BE2C (cell line): ENCODE data around the gene EYS.

Source experiments
- DNase-seq: peaks from one replicate; pipeline ENCODE4 v3.0.0-alpha.2; 2020
- H3K27me3 ChIP-seq: fragments of 250-450 bp; sonication (Bioruptor Pico); 2 replicates; pipeline ENCODE4 v1.5.1; 2020; ENCODE audit warnings: mild to moderate bottlenecking
- H3K36me3 ChIP-seq: fragments of 250-450 bp; sonication (Bioruptor Pico); 2 replicates; pipeline ENCODE4 v1.5.1; 2020; ENCODE audit warnings: mild to moderate bottlenecking
- H3K4me1 ChIP-seq: fragments of 250-450 bp; sonication (Bioruptor Pico); 2 replicates; pipeline ENCODE4 v1.5.1; 2020
- H3K4me3 ChIP-seq: 2 replicates; pipeline ENCODE4 v1.5.1; 2011; ENCODE audit warnings: low read depth, low read length
- H3K9me3 ChIP-seq: fragments of 250-450 bp; sonication (Bioruptor Pico); 2 replicates; pipeline ENCODE4 v1.5.1; 2020
- TF ChIP-seq, protein P1 (sequence below): IDR thresholded peaks from 2 replicates; pipeline ENCODE4 v1.5.1; 2012; ENCODE audit warnings: mild to moderate bottlenecking, low read depth, low read length

Gene EYS

DNA sequence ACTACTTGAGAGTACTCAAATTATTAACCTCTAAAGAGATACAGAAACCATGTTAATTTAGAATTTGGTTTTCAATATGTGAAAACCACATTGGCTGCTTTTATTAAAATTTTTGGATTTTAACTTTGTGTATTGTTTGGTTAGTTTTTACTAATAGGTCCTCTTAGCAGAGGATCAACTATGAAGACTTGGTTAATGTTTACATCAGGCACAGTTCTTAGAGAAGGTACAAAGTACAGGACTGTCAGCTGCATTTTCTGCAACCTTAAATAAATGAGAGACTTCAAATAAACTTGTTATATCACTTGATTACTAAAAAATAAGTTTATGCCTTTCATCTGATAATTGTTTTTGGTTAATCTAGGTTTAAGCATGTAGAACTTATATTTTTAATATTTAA lies 1982.3 kb downstream of the EYS start:
- Histone ChIP-seq H3K4me3 (no peak overlapping the region), H3K27me3 (no peaks in the 10 kb centered on the region), H3K4me1 (no peaks in the 10 kb centered on the region), H3K9me3 (no peaks in the 10 kb centered on the region), H3K36me3 (no peaks in the 10 kb centered on the region)
- TF ChIP-seq, protein P1, sequence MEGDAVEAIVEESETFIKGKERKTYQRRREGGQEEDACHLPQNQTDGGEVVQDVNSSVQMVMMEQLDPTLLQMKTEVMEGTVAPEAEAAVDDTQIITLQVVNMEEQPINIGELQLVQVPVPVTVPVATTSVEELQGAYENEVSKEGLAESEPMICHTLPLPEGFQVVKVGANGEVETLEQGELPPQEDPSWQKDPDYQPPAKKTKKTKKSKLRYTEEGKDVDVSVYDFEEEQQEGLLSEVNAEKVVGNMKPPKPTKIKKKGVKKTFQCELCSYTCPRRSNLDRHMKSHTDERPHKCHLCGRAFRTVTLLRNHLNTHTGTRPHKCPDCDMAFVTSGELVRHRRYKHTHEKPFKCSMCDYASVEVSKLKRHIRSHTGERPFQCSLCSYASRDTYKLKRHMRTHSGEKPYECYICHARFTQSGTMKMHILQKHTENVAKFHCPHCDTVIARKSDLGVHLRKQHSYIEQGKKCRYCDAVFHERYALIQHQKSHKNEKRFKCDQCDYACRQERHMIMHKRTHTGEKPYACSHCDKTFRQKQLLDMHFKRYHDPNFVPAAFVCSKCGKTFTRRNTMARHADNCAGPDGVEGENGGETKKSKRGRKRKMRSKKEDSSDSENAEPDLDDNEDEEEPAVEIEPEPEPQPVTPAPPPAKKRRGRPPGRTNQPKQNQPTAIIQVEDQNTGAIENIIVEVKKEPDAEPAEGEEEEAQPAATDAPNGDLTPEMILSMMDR = no peak
- no peak for DNase-seq

DNA sequence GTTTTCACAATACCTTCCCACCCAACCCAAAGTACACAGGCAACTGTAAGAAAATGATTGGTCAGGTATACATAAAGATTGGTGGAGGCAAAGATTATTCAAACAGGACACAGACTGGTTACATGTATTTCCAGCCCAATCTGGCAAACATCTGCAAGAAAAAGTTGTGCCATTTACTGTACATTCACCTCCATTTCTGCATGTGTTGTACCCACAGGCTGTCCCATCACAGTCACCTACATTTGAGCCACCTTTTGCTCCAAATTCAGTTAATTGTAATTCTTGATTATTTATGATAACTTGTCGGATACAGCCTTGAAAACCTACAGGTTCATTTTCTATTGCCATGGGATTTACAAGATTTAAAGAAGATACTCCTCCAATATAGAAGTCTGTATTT lies 1985.8 kb downstream of the EYS start:
- DNase-seq = no peak
- Histone ChIP-seq H3K4me1 (no peaks in the 10 kb centered on the region), H3K4me3 (no peak overlapping the region), H3K9me3 (no peaks in the 10 kb centered on the region), H3K36me3 (no peaks in the 10 kb centered on the region), H3K27me3 (no peaks in the 10 kb centered on the region)
- TF ChIP-seq, protein P1 = no peak

DNA sequence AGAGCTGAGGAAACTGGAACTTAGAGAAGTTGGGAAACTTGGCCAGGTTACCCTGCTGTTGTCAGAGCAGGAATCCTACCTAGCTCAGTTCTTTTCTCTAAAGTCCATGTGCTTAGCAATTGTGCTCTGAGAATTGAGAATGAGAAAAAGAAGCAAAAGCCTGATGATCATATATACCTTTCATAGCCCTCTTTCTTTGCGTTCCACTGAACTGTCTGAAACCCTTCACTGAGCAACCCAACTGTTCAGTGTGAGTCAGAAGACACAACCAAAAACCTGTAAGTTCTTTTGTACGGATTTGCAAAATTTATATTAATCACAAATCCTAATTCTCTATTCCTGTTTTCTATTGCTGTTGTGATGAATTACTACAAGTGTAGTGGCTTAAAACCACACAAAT lies 1990.9 kb downstream of the EYS start:
- no peaks in the 10 kb centered on the region for H3K9me3 ChIP-seq
- H3K36me3 ChIP-seq = peaks cover 21% of the 10 kb centered on the region
- no peaks in the 10 kb centered on the region for H3K27me3 ChIP-seq
- TF ChIP-seq, protein P1 = no peak
- DNase-seq = no peak
- no peaks in the 10 kb centered on the region for H3K4me1 ChIP-seq
- no peak overlapping the region for H3K4me3 ChIP-seq

GRCh38 chr6:63714091-63714490 lies 1992.9 kb downstream of the EYS start:
- peaks cover 40% of the 10 kb centered on the region for H3K36me3 ChIP-seq
- no peaks in the 10 kb centered on the region for H3K27me3 ChIP-seq
- H3K9me3 ChIP-seq = no peaks in the 10 kb centered on the region
- no peaks in the 10 kb centered on the region for H3K4me1 ChIP-seq
- no peak overlapping the region for H3K4me3 ChIP-seq
- no peak for DNase-seq
- TF ChIP-seq, protein P1 = no peak

GRCh38 chr6:63713332-63713731 lies 1993.7 kb downstream of the EYS start:
- TF ChIP-seq, protein P1 = no peak
- DNase-seq = no peak
- Histone ChIP-seq H3K4me3 (no peak overlapping the region), H3K4me1 (no peaks in the 10 kb centered on the region), H3K36me3 (peaks cover 45% of the 10 kb centered on the region), H3K27me3 (no peaks in the 10 kb centered on the region), H3K9me3 (no peaks in the 10 kb centered on the region)

DNA sequence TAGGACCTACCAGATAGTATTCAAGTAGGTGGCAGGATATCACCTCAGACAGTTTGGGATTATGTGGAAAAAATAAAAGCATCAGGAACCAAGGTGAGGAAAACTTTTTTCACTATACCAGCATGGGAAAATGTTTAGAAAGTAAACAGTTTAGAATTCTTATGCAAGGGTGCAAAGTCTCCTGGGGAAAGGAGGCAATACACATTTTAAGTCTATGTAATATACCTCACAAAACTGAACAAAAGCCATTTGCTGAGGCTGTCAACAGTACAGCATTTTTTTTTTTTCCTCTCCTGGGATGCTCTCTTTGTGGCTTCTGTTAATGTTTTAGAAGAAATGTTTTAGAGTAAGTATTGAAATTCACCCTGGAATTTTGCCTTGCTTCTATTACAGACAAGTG lies 1997.9 kb downstream of the EYS start:
- TF ChIP-seq, protein P1 = no peak
- Histone ChIP-seq H3K4me1 (no peaks in the 10 kb centered on the region), H3K9me3 (no peaks in the 10 kb centered on the region), H3K36me3 (peaks cover 83% of the 10 kb centered on the region), H3K4me3 (no peak overlapping the region), H3K27me3 (no peaks in the 10 kb centered on the region)
- no peak for DNase-seq
